Neural cell (in vitro differentiated cells): ENCODE results near the gene PCIF1. TPM values are rescaled to one million over a fixed set of nuclear protein-coding genes. Genes with fewer than 3 reads are reported as not detected.

Source experiments
- H2AFZ ChIP-seq: fragments of 200-600, 300-800 bp; sonication (generic), shearing (Covaris generic); 2 replicates; pipeline ENCODE4 v1.6.0; 2014; ENCODE audit warnings: low read depth, mild to moderate bottlenecking, antibody characterized with exemption, low read length, moderate library complexity
- H3F3A ChIP-seq: fragments of 200-600 bp; shearing (Covaris generic); 2 replicates; pipeline ENCODE4 v1.6.1; 2016; ENCODE audit warnings: mild to moderate bottlenecking, moderate library complexity, mixed read lengths, antibody characterized with exemption, low read length; ENCODE audit not compliant: insufficient read depth, poor library complexity, severe bottlenecking
- H3K27ac ChIP-seq: fragments of 200-600, 300-800 bp; sonication (generic), shearing (Covaris generic); 2 replicates; pipeline ENCODE4 v1.5.1; 2014; ENCODE audit warnings: mild to moderate bottlenecking, low read length, moderate library complexity
- H3K27me3 ChIP-seq: fragments of 300-800, 200-600 bp; sonication (generic), shearing (Covaris generic); 2 replicates; pipeline ENCODE4 v1.6.0; 2014; ENCODE audit warnings: mild to moderate bottlenecking, low read depth, low read length, moderate library complexity; ENCODE audit not compliant: insufficient read depth
- H3K36me3 ChIP-seq: fragments of 300-800, 200-600 bp; sonication (generic), shearing (Covaris generic); 2 replicates; pipeline ENCODE4 v1.5.1; 2014; ENCODE audit warnings: mild to moderate bottlenecking, antibody characterized with exemption, low read length, moderate library complexity; ENCODE audit not compliant: insufficient read depth
- H3K4me2 ChIP-seq: fragments of 300-800, 200-600 bp; sonication (generic), shearing (Covaris generic); 2 replicates; pipeline ENCODE4 v1.6.0; 2014; ENCODE audit warnings: mild to moderate bottlenecking, low read length
- H3K4me3 ChIP-seq: fragments of 300-800, 200-600 bp; sonication (generic), shearing (Covaris generic); 2 replicates; pipeline ENCODE4 v1.5.1; 2014; ENCODE audit warnings: mild to moderate bottlenecking, low read length, moderate library complexity
- H3K79me2 ChIP-seq: fragments of 200-600 bp; shearing (Covaris generic); replicated peaks from 2 replicates; pipeline ENCODE4 v1.6.0; 2014; ENCODE audit warnings: mild to moderate bottlenecking, low read length, moderate library complexity; ENCODE audit not compliant: insufficient read depth
- H3K9ac ChIP-seq: fragments of 300-800, 200-600 bp; sonication (generic), shearing (Covaris generic); 2 replicates; pipeline ENCODE4 v1.6.1; 2016; ENCODE audit warnings: mild to moderate bottlenecking, low read length, mixed read lengths
- H3K9me2 ChIP-seq: fragments of 200-600 bp; shearing (Covaris generic); 2 replicates; pipeline ENCODE4 v1.6.1; 2016; ENCODE audit warnings: mild to moderate bottlenecking, low read length, mixed read lengths; ENCODE audit not compliant: insufficient read depth
- H3K9me3 ChIP-seq: fragments of 200-600, 300-800 bp; sonication (generic), shearing (Covaris generic); 2 replicates; pipeline ENCODE4 v1.6.1; 2016; ENCODE audit warnings: mild to moderate bottlenecking, mixed run types, low read length, moderate library complexity, mixed read lengths
- H4K20me1 ChIP-seq: fragments of 200-600 bp; shearing (Covaris generic); 2 replicates; pipeline ENCODE4 v1.6.1; 2016; ENCODE audit warnings: mild to moderate bottlenecking, mixed run types; ENCODE audit not compliant: insufficient read depth
- CTCF ChIP-seq: fragments of 450-650 bp; IDR thresholded peaks from 2 replicates; pipeline ENCODE4 v1.5.1; 2014; ENCODE audit warnings: antibody characterized with exemption, mild to moderate bottlenecking, moderate library complexity; ENCODE audit not compliant: poor library complexity, severe bottlenecking
- EP300 ChIP-seq: fragments of 450-650 bp; conservative IDR thresholded peaks from 2 replicates; pipeline ENCODE4 v1.6.1; 2014; ENCODE audit warnings: antibody characterized with exemption, mild to moderate bottlenecking, moderate library complexity; ENCODE audit not compliant: poor library complexity, severe bottlenecking
- EZH2 ChIP-seq: fragments of 200-600, 300-800 bp; shearing (Covaris generic), sonication (generic); IDR thresholded peaks from 2 replicates; pipeline ENCODE4 v1.6.1; 2014; ENCODE audit warnings: antibody characterized with exemption, low read length, borderline replicate concordance, mild to moderate bottlenecking; ENCODE audit not compliant: insufficient read depth, poor library complexity, severe bottlenecking
- MXI1 ChIP-seq: fragments of 450-650 bp; conservative IDR thresholded peaks from 2 replicates; pipeline ENCODE4 v1.6.1; 2014; ENCODE audit warnings: antibody characterized with exemption, mild to moderate bottlenecking; ENCODE audit not compliant: poor library complexity, severe bottlenecking
- POLR2AphosphoS5 ChIP-seq: IDR thresholded peaks from 2 replicates; pipeline ENCODE4 v1.6.1; 2012
- RAD21 ChIP-seq: fragments of 450-650 bp; conservative IDR thresholded peaks from 2 replicates; pipeline ENCODE4 v1.6.1; 2014; ENCODE audit warnings: antibody characterized with exemption, mild to moderate bottlenecking, moderate library complexity
- REST ChIP-seq: IDR thresholded peaks from 2 replicates; pipeline ENCODE4 v1.6.1; 2012; ENCODE audit warnings: borderline replicate concordance
- SMC3 ChIP-seq: fragments of 450-650 bp; conservative IDR thresholded peaks from 2 replicates; pipeline ENCODE4 v1.6.1; 2014; ENCODE audit warnings: antibody characterized with exemption, mild to moderate bottlenecking, moderate library complexity; ENCODE audit not compliant: poor library complexity
- TAF1 ChIP-seq: IDR thresholded peaks from 2 replicates; pipeline ENCODE4 v1.6.1; 2012; ENCODE audit warnings: low read depth
- polyA plus RNA-seq: library from polyadenylated mRNA; depleted of rRNA; stranded (reverse); fragments of >200 nt; gene quantifications from 2 replicates; pipeline ENCODE4 v1.2.3, GENCODE V29; 2014

PCIF1 gene
- polyA plus RNA-seq, 1 donor from 2014 or later: 28.3 TPM

DNA sequence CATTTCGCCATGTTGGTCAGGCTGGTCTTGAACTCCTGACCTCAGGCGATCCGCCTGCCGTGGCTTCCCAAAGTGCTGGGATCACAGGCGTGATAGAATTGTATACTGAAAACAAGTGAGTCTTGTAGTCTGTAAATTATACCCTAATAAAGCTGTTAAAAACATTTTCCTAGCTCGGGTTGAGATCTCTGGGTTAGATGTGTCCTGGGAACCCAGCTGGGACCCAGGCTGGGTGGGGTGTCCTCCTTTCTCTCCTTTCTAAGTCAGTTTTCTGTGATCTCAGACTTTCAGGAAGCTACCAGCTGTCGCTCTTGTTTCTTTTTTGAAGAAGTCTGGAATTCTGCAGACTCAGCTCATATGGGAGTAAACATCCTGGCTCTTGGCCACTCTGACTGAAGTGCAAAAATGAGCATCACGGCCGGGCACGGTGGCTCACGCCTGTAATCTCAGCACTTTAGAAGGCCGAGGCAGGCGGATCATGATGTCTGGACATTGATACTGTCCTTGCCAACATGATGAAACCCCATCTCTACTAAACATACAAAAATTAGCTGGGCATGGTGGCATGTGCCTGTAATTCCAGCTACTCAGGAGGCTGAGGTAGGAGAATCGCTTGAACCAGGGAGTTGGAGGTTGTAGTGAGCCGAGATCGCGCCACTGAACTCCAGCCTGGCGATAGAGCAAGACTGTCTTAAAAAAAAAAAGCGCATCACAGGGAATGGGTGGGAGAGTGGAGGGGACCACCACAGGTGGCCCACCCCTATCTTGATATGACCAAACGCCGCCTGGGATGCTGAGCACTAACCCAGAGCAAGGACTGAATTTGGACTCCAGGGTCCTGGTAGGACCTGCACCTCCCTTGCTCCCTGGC, 9.9 kb upstream of the PCIF1 start:
- Histone ChIP-seq H3F3A (no peaks in the 10 kb centered on the region), H3K27me3 (no peaks in the 10 kb centered on the region), H3K27ac (no peak overlapping the region), H3K9me2 (no peaks in the 10 kb centered on the region), H3K4me2 (no peak overlapping the region), H3K79me2 (no peaks in the 10 kb centered on the region), H4K20me1 (no peaks in the 10 kb centered on the region), H2AFZ (no peak overlapping the region), H3K9me3 (no peaks in the 10 kb centered on the region), H3K9ac (no peak overlapping the region), H3K36me3 (no peaks in the 10 kb centered on the region), H3K4me3 (no peak overlapping the region)
- TF ChIP-seq EP300: no peak

- no peak overlapping the region for H2AFZ ChIP-seq
- H3K79me2 ChIP-seq: no peaks in the 10 kb centered on the region
- no peak overlapping the region for H3K4me2 ChIP-seq
- H3K27me3 ChIP-seq: no peaks in the 10 kb centered on the region
- H3K4me3 ChIP-seq: no peak overlapping the region
- H4K20me1 ChIP-seq: no peaks in the 10 kb centered on the region
- H3K27ac ChIP-seq: no peak overlapping the region
- no peaks in the 10 kb centered on the region for H3F3A ChIP-seq
- TF ChIP-seq TAF1 (no peak), POLR2AphosphoS5 (no peak), EZH2 (no peak), RAD21 (no peak), SMC3 (no peak), REST (no peak), MXI1 (no peak), CTCF (no peak), EP300 (no peak)
- H3K9ac ChIP-seq: no peak overlapping the region
- no peaks in the 10 kb centered on the region for H3K9me3 ChIP-seq
- H3K36me3 ChIP-seq: no peaks in the 10 kb centered on the region
- no peaks in the 10 kb centered on the region for H3K9me2 ChIP-seq
Observed at GRCh38 chr20:45925821-45926506, 8.5 kb upstream of the PCIF1 start.
